Stimulated activated CD4-positive, alpha-beta T cell treated with anti-CD3 and anti-CD28 coated beads, Interleukin-2, amount 100 ng/mL, for 24 hours (primary cell): ENCODE measurements around the gene PREX1.
"Not testable (repeated sequence)": the region's sequence is repeated elsewhere in the genome, so short reads cannot be mapped to it uniquely, and the experiment has no call there.

Experiments used
- DNase-seq, 2 donors: peaks; one replicate each; pipeline ENCODE4 v3.0.0-alpha.2; 2020

The PREX1 gene, protein sequence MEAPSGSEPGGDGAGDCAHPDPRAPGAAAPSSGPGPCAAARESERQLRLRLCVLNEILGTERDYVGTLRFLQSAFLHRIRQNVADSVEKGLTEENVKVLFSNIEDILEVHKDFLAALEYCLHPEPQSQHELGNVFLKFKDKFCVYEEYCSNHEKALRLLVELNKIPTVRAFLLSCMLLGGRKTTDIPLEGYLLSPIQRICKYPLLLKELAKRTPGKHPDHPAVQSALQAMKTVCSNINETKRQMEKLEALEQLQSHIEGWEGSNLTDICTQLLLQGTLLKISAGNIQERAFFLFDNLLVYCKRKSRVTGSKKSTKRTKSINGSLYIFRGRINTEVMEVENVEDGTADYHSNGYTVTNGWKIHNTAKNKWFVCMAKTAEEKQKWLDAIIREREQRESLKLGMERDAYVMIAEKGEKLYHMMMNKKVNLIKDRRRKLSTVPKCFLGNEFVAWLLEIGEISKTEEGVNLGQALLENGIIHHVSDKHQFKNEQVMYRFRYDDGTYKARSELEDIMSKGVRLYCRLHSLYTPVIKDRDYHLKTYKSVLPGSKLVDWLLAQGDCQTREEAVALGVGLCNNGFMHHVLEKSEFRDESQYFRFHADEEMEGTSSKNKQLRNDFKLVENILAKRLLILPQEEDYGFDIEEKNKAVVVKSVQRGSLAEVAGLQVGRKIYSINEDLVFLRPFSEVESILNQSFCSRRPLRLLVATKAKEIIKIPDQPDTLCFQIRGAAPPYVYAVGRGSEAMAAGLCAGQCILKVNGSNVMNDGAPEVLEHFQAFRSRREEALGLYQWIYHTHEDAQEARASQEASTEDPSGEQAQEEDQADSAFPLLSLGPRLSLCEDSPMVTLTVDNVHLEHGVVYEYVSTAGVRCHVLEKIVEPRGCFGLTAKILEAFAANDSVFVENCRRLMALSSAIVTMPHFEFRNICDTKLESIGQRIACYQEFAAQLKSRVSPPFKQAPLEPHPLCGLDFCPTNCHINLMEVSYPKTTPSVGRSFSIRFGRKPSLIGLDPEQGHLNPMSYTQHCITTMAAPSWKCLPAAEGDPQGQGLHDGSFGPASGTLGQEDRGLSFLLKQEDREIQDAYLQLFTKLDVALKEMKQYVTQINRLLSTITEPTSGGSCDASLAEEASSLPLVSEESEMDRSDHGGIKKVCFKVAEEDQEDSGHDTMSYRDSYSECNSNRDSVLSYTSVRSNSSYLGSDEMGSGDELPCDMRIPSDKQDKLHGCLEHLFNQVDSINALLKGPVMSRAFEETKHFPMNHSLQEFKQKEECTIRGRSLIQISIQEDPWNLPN (N-terminal part only)

DNA sequence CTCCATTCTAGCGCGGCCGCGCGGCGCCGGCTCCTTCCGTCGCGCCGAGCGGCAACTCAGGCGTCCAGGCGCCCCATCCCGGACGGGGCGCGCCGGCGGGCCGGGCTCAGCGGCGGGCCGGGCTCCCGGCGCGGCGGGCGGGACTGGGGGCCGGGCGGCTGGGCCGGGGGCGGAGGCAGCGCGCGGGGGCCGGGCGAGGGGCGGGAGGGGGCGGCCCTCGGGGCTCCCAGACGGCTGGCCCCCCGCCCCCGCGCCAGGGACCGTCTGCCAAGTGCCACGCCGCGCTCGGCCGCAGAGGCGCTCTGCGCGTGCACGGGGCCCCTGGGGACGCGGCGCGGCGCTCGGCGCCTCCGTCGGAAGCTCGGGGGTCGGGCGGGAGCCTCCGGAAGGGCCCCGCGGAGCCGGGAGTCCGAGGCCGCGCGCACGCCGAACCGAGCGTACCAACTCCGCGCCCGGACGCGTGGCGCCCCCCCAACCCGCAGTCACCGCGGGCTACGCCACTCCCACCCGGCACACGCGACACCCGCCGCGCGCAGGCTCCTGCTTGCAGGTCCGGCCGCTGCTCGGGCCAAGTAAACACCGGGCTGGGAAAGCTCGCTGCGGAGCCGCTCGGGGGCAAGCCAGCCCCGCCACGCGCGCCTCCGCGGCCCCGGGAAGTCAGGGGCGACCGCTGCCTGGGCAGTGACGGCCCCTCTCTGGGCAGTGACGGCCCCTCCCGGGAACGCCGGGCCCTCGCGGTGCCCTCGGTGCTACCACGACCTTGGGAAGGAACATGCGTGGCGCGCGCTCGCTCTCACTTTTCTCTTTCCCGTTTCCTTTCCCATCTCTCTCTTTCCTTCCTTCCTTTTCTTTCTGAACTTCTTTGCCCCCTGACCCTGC is at the start of gene PREX1:
PREX1 (minus strand) TSS at position 145 of the 879 bp plus-strand sequence; CDS start at position 6, 139 bp downstream.
- DNase-seq = peak; percentile 78 to 83

DNA sequence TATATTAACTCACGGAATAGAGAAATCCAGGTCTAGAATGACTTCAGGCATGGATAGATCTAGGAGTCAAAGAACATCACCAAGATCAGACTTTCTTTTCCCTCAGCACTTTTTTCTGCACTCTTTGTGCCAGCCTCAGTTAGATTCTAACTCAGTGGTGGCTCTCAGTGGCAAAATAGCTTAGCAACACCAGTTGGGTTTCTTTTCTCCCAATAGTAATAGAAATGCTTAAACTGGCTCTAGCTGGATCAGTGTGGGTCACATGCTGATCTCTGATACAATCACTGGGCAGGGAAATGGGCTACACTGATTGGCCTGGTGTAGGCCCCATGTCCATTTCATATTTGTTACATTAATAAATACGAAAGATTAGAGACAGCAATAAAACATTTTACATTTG is 49.5 kb upstream of the PREX1 start:
- no peak for DNase-seq

DNA sequence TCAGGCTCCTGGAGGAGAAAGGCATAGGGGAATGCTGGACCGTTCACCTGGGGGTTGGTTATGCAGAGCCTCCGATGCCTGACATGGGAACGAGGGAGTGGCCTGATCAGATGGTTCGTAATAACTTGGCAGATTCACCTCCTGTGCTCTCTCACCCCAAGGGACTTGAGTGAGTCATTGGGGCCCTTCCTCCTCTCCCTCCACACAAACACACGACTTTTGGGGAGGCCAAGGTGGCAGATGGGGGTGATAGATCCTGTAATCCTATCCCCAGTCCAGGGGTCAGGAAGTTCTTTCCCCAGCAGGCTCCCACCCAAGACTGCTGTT is 48.1 kb upstream of the PREX1 start:
- no peak for DNase-seq

DNA sequence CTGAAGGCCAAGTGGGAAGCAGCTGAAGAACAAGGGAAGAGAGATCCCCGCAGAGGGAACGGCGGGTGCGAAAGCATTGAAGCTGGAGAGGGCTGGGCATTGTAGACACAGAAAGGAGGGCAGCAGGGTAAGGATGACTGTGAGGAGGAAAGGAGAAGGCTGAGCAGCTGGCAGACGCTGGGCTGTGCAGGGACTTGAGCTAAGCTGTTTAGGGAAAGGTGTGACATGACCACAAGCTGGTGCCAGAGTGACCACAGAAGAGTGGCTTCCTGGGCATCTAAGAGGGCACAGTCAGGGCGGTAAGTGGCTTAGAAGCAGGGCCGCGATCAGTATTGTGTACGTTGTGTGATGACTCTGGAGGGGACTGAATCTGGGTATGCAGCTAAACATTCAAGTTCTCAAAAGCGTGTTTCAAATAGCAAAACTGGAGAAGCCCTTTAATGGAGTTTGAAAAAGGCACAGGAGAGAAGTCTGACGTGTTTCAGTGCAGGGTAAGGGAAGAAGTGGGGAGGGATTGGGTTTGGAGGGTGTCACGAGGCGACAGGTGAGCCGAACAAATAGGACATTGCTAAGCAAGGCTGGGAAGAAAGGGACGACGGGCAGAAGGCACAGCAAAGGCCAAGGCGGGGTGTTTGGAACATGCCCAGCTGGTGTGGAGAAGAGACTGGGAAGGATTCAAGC is 47.6 kb upstream of the PREX1 start:
- DNase-seq = no peak

DNA sequence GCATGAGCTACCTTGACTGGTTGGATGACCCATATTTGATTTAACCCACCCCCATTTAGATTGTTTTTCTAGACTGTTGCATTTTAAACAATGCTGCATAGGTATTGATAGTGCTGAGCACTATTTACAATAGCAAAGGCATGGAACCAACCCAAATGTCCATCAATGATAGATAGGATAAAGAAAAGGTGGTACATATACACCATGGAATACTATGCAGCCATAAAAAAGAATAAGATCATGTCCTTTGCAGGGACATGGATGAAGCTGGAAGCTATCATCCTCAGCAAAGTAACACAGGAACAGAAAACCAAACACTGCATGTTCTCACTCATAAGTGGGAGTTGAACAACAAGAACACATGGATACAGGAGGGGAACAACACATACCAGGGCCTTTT is 41.6 kb upstream of the PREX1 start:
- DNase-seq = not testable (repeated sequence)

DNA sequence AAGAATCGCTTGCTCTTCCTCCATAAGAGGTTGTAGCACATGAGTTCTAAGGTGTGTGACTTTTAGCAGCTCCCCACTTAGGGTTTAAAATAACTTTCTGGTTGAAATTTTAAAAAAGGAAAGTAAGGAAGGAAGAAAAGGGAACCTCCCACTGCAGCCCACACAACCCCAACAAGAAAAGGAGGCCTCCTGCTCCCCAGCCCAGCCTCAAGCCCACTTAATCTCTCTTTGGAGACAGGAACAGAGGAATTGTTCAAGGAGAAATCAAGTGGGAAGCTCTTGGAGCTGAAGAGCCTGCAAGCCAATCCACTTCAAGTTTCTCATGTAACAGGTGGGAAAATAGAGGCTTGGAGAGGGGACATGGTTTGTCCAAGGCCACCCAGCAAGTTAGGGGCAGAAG is 39.1 kb upstream of the PREX1 start:
- no peak for DNase-seq

DNA sequence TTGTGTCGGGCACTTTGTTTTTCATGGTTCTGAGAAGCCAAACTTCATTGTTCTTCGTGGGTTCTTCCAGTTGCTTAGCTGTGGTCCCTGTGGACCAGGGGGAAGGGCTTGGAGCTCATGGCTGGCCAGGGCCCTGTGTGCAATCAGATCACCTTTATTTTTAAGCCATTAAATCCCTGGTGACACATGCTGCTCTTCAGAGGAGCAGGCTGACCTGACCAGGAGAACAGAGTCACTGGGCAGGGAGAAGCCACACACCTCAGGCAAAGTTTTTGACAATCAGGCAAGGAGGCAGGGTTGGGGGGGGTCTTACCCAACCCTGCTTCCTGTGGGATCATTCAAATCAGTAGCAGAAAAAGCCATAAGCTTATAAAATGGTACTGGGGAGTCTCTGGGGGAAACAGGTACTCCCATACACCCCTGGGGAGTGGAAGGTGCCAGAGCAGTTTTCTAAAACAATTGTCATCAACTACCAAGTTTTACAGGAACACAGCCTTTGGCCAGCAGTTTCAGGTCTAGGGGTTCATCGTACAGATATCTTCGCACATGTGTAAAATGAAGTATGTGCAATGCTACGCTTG is 37.0 kb upstream of the PREX1 start:
- no peak for DNase-seq

DNA sequence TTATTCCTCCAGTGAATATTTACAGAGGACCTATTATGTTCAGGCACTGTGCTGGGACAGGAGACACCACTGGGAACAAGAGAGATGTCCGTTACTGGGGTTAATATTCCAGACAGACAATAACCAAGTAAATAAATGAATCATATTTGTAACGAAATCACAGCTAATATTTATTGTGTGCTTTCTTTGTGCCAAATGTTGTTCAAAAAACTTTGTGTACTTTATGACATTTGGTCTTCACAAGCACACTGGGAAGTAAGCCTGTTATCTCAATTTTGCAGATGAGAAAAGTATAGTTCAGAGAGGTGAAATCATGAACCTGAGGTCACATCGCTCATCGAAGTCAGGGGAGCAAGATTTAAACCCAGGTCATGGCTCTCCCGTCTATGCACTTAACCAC is 36.5 kb upstream of the PREX1 start:
- no peak for DNase-seq

DNA sequence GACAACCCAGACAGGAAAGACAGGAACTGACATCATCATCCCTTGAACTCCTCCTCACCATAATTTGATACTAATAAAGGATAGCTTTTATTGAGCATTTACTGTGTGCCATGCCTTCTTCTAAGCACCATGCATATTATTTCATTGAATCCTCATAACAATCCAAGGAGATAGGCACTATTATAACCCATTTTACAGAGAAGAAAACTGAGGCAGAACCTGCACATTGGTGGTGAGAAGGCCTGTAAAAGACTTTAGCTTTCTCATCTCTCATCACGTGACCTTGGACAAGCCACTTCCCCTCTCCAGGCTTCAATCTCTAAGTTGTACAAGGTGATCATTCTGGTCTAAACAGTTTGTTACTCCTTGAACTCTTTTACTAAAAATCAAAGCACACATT is 34.5 kb upstream of the PREX1 start:
- DNase-seq = no peak

DNA sequence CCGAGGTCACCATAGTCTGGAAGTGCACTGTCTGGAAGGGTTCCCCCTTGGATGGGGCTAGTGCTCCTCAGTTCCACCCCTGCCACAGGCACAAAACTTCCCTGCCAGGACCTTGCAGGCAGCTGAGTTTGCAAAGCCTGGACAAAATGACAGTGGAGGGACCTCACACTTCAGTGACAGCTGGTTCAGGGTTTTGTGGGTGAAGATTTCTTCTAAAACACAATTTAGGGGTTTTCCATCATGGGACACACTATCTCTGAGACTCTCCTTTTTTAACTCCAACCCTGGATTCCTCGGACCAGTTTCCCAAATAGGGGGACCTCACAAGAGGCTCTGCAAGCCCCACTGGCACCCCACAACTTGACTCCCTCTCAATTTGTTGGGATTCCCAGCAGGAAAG is 33.6 kb upstream of the PREX1 start:
- no peak for DNase-seq

DNA sequence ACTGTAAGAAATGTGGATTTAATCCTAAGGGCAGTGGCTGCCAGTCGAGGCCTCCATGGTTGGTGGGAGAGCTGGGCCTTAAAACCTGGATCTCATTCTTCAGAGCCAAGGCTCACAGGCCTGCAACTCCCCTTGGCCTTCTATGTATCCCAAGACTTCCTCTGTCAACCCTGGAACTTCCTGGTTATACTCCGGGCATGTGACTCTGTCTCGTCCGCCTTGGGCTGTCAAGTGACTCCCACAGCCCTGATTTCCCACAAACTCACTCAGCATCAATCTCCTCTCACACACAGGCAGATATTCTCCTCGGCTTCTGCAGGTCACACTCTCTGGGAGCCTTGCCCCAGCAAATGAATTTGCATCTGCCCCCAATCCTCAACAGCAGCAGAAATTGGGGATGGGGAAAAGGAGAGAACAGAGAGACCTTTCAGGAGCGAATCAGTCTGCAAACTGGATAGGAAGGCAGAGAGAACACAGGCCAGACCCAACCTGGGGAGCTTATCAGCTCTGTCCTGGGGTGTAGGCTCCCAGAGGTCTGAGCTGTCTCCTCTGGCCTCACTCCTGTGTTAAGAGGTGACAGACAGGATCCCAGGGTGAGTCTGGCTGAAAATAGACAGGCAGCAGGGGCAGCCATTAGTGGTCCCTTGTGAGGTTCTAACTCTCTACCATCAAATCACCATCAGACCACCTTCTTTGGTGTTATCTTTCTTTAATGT is 30.4 kb upstream of the PREX1 start:
- DNase-seq = no peak

DNA sequence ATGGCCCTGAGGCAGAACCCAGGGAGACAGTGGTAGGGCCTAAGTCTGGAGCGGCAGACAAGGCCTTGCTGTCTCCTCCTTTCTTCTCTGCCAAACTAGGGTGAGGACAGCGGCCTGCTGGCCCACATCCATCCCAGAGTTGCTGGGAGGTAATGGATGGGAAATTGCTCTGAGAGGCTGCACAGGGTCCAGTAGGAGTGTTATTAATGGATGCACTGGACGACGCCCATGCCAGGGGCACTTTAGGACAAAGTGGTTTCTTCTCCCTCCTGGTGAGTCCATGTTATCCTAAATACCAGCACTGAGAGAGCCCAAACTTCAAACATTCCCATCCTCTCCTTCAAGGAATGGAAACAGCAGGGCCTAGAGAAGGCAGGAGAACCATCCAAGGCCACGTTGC is 28.3 kb upstream of the PREX1 start:
- no peak for DNase-seq

DNA sequence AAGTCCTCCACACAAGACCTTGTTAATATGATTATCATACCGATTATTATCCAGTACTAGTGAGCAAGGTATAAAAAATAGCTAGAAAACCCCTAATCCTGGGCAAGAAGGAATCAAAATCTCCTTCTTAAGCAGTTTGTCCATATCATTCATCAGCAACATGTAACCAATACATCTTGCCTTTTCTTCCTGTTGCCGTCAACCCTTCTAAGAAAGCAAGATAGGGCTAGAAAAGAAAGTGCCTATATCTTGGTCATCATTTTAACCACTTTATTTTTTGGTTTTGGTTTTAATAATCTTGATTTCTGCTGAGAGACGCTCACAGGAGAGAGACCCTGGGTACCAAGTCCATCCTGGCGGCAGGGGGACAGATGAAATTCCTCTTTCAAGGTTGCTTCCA is 27.2 kb upstream of the PREX1 start:
- DNase-seq = no peak

DNA sequence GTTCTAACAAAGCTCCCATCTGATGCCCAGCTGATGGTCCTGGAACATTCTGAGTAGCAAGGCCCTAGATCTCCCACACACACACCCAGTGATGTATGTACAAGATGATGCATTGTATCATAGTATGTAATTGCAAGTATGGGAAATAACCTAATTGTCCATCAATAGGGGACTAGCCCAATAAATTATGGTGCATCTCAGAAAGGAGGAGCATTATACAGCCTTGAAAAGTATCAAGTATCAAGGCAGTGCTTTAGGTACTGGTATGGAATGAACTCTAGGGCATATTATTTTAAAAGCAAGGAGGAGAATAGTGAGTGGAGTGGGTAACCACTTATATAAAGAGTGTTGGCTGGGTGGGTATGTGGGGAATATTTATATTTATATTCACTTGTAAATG is 24.8 kb upstream of the PREX1 start:
- no peak for DNase-seq

DNA sequence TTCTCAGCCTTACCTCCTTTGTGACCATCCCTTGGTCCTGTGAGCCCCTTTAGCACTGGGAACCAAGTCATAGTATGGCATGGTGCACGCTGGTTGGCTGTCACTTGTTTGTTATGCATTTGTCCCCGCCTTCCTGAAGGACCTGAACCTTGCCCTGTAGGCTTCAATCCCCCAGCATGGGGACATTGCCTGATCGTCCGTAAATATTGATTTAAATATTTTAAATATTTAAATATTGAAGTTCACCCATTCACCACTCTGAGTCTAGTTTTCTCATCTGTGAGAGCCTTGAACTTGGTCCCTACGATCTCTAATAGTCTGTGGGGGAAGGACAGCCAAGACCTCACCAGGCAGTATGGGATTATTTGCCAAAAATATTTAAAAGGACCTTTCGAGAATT is 23.8 kb upstream of the PREX1 start:
- DNase-seq = no peak

DNA sequence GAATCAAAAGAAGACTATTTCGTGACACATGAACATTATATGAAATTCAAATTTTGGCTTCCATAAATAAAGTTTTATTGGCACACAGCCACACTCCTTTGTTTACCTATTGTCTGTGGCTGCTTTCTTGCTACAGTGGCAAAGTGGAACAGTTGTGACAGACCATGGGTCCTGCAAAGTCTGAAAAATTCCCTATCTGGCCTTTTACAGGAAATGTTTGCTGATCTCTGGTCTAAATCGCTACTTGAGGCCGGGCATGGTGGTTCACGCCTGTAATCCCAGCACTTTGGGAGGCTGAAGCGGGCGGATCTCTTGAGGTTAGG is 23.1 kb upstream of the PREX1 start:
- DNase-seq = no peak

DNA sequence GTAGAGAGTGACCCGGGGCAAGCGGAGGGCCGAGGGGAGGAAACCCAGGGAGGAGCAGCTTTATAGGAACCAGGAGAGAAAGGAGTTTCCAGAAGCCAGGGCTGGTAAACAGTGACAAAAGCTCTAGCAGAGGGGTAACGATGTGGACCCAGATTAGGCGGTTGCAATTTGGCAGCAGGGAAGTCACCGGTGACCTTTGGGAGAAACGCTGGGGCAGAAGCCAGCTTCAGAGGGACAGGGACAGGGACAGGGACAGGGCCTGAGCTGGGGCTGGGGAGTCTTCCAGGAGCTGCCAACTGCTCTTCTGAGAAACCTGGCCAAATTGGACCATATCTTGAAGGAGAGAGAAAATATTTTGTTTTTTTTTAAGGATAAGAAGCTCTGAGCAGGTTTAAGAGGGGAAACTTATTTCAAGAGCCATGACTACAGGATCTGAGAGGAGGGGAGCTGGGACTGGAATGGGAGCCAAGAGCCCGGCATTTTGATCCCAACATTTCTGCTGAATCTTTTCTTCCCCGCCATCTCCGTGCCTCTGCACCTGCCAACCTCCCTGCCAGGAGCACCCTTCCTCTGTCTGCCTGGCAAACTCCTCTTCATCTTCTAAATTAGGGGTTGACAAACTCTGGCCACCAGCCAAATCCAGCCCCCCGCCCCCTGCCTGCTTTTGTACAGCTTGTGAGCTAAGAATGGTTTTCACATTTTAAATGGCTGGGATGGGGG is 22.6 kb upstream of the PREX1 start:
- DNase-seq = no peak

DNA sequence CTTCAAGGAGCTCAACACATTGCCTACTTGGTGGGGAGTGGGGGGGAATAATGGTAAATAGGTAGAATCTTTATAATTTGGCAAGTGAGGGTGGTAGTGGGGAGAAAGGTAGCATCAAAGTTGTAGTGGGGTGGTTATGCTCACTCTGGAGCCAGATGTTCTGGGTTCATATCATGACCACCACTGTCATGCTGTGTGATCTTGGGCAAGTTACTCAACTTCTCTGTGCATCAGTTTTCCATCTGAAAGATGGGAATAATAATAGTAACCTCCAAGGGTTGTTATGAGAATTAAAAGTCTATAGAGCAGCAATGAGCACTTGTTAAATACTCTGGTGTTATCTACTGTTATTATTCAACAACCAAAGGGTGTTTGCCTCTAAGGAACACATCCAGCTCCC is 22.0 kb upstream of the PREX1 start:
- DNase-seq = no peak

DNA sequence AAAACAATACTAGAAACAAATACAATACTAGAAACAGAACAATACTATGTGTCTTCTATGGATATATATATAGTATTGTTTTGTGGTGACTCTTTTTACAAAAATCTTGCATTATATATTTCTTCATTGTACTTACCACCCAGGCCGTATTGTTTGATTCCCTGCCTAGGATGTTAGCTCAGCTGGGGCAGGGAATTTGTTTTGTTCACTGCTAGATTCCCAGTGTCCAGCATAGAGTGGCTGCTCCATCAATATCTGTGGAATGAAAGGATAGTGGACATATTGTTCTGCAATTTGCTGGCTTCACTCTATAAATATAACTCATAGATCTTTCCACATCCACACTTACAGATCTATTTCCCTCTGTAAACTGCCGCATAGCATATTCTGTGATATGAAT is 21.5 kb upstream of the PREX1 start:
- no peak for DNase-seq
